Kidney glomerular epithelial cell (primary cell): Measurements from ENCODE around the gene PLEKHM2.

ENCODE experiments used
- DNase-seq: peaks from one replicate; lab custom pipeline; 2025; lab: John Stamatoyannopoulos, UW

Gene PLEKHM2

DNA sequence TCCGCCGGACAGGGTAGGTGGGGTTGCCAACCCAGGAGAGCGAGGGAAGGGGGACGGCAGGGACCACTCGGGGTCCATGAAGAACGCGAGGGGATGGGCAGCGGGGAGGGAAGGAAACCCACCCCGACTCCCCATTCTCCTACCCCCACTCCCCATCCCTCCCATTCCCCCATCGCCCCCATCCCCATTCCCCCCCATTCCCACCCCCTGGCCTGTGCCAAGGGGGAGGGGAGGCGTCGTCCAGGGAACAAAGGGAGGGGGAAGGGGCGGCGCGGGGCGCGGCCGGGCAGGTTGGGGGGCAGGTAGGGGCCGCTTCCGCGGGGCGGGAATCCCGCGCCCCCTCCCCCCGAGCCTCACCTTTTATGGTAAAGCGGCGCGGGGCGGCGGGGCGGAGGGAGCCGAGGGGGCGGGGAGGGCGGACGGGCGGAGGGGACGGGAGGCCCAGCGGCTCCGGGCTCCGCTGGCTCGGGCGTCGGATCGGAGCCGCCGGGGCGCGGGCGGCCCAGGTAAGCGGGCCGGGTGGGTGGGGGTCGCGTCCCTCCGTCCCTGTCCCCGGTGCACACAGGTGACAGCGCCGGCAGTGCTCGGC, 74.3 kb downstream of the PLEKHM2 start, which contains the start of gene FBLIM1:
TSS of gene FBLIM1 (plus strand) at position 453 of the 589 bp plus-strand sequence. CDS start 6,189 bp downstream, outside the sequence.
- DNase-seq = no peak

DNA sequence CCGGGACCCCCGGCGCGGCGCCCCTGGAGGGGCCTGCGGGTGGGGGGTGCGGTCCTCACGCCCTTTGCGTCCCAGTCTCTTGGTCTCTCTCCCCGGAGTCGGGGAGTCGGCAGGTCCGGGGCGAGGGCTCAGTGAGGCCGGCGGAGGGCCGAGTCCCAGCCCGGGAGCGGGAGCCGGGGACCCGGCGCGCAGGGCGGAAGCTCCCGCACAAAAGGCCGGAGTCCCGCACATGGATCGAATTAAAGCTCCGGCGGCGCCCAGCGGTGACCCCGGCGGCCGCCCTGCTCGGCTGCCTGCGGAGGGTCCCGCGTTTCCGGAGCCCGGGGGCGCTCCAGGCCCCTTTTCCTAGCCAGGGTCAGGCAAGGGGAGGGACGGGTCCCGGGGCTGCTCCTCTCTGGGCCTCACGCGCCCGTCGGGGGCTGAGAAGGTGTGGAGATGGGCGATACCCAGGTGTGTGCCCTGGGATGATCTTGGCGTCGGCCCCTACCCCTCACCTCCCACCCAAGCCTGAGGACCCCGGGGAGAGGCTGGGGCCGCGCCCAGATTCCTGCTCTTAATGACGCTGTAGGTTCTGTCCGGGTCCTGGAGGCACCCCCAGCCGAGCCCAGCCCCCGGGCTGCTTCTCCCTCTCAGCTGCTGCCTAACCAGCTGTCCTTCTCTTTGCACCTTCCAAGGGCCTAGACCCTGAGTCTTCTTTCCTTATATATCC, 75.0 kb downstream of the PLEKHM2 start:
- no peak for DNase-seq

DNA sequence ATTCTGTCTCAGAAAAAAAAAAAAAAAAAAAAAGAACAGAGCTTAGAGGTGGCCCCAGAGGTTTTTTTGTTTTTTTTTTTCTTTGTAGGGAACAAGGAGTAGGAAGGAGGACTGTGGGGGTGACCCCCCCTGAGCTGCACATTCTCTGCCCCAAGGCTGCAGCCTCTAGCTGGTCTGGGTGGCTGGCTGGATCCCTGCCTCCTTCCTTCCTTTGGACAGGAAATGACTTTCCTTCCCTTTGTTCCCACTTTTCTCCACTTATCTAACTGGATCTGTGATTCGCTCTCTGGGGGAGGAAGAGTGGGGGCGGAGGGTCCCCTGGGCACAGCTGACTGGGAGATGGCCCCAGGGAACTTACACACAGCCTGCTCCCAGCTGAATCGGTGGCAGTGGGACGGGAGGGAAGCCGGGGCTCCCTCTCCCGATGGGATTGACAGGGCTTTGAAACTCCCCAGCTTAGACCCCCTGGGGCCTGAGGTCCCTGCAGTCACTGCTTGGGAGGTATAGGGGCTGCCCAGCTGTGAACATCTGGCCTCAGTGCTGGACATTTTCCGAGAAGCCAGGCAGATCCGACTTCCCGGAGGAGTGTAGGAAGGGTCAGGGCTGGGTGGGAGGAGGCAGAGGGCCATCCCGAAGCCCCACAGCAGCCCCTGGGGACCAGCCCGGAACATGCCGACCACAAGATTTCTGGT, 76.5 kb downstream of the PLEKHM2 start:
- DNase-seq = peak; percentile 38

DNA sequence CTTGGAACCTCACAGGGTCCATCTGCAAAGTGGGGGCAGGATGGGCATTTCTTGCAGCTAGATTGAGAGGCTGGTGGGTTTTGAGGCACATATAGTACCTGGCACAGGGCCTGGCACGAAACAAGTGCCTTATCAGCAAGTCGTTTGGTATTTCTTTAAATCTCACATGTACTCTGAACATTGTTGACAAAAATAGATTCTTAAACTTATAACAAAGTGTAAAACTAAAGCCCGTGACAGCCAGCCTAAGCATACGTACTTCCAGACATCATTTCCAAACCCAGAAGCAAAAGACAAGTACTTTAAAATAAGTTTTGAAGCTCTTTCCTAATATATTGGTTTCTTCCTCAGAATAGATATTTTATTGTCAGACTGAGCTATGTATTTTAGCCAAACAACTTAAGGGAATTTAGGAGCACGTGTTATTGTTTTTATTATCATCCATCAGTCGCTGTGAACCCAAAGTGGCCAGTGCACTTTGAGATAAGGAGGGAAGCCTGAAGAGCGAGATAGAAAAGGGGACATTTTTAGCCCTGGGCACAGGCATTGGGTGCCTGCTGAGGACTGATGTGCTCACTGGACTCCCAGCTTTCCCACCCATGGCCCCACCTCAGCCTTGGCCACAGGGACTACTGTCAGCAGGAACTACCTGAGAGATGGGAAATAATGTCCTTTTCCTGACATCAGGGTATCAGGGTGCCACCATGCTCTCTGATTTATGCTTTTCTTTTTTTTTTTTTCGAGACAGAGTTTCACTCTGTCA, 77.4 kb downstream of the PLEKHM2 start:
- no peak for DNase-seq

DNA sequence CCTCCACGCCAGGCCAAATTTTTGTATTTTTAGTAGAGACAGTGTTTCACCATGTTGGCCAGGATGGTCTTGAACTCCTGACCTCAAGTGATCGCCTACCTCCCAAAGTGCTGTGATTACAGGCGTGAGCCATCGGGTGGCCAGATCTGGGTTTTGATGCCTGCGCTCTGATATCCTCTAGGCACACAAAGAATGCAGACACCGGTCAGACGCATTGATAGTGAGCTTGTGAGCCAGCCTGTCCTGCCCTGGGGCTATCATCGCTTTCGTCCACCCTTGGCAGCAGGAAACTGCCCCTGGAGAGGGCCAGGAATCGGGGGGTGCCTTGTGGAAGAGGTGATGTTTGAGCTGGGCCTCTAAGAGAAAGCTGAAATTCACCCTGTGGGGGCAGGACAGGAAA, 78.4 kb downstream of the PLEKHM2 start:
- DNase-seq = no peak

DNA sequence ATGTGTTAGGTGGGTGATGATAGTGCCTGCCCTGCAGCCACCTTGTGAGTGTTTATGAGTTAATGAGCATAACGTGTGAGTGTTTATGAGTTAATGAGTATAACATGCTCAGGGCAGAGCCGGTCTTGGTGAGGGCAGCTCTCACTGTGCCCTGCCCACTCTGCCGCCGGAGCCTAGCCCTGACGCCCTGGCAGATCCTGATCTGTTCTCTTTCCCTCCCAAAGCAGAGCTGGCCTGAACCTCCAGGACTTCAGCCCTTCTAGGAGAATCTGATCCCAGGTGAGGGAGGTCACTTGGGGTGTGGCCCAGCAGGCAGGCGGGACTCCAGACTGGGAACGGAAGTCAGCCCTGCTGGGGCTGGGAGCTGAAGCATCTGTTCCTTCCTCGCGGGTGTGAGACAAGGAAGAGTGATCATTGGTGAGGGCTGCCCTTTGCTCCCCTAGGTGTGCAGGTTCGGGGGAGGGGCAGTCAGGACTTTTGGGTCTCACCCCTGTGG, 80.2 kb downstream of the PLEKHM2 start:
- no peak for DNase-seq

DNA sequence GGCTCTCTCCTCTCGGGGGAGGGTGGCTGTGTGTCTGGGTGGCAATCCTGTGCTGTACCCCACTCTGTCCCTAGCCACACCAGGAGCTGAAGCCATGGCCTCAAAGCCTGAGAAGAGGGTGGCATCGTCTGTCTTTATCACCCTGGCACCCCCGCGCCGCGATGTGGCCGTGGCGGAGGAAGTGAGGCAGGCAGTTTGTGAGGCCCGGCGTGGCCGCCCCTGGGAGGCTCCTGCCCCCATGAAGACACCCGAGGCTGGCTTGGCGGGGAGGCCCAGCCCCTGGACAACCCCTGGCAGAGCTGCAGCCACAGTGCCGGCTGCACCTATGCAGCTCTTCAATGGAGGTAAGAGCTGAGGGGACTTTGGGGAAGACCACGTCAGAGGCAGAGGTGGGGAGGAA, 80.8 kb downstream of the PLEKHM2 start:
- DNase-seq = no peak

DNA sequence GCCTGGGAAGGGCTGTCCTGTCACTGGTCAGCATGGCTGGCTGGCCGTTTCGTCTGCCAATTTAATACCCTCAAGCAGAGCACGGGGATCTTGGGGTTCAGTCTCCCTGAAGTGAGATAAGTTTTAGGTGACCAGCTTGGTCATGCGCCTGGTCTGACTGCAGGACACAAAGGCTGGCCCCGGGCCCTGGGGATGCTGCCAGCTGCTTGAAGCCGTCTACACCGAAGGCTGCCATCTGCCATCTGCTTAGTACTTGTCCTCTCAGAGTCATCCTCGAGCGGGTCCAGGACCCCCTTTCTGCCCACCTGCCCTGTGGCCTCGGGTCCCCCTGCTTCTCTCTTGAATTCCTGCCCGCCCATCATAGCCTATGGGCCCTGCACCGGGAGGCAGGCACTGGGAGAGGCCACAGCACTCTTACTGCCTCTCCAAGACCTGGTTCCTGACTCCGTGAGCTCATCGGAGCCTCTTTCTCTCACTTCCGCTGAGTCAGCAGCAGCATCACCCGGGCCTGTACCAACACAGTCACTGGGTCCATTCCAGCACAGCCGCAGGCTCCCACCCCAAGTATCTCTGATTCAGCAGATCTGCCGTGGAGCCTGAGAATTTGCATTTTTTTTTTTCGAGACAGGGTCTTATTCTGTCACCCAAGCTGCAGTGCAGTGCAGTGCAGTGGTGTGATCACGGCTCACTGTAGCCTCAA, 81.5 kb downstream of the PLEKHM2 start:
- DNase-seq = no peak

DNA sequence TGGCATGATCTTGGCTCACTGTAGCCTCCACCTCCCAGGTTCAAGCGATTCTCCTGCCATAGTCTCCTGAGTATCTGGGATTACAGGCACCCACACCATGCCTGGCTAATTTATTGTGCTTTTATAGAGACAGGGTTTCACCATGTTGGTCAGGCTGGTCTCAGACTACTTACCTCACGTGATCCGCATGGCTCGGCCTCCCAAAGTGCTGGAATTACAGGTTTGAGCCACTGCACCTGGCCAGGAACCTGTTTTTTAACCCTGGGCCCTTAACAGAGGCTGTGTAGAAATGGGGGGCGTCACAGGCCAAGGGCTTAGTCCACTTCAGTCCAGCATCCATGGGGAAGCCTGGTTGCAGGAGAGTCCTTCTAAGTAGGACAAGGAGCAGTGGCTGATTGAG, 83.8 kb downstream of the PLEKHM2 start:
- no peak for DNase-seq

DNA sequence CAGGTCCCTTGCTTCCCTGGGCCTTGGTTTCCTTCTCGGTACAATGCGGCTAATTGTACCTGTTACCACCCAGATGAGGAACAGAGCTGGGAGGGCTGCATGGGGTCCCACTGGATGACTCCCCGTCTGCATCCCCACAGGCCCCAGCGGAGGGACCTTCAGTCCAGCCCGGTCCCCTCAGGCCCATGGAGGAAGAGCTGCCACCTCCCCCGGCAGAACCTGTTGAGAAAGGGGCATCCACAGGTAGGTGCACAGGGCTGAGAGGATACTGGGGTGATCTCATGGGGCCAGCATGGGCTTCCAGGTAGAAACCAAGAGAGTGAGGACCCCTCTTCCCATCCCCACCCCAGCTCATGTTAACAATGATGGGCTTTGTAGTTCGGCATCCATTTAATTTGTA, 84.3 kb downstream of the PLEKHM2 start:
- no peak for DNase-seq

DNA sequence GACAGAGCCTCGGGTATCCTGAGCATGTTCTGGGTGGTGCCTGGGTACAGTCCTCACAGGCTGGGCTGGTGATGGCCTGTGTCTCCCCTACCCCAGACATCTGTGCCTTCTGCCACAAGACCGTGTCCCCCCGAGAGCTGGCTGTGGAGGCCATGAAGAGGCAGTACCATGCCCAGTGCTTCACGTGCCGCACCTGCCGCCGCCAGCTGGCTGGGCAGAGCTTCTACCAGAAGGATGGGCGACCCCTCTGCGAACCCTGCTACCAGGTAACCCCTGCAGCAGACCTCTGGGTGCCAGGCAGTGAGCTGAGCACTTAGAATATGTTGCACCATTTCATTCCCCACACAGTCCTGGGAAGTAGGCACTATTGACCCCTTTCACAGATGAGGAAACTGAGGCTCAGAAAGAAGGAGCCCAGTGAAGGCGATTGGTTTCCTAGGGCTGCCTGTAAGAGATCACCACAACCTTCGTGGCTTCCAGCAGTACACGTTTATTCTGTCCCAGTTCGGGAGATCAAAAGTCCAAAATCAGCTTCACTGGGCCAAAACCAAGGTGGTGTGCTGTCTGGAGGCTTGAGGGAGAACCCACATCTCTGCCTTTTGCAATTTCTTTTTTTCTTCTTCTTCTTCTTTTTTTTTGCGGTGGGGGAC, 86.3 kb downstream of the PLEKHM2 start:
- DNase-seq = no peak

DNA sequence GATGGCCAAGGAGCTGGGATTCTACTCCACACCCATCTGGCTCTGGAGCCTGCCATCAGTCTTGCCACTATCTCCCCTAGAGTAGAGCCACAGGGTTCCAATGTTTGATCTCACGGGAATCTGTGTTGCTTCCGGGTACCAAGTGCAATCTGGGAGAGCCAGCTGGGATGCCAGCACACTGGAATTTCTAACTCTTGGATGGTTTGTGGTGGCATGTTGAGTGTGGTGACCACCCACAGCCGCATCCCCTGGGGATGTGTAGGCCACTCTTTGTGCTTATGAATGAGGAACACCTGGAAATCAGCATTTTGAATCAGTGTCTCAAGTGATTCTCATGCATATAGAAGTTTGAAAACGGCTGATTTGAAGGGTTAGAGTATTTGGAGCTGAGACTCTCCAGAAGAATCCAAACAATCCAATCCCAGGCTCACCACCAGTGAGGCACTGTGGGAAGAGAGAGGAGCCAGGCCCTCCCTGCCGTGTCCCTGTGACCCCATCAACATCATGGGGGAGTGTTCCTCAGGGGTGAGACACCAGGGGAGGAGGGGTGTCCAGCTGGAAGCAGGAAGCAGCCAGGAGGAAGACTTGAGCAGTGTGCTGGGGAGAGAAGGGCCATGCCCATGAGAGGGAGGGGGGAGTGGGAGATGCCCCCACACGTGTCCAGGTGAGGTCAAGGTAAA, 87.9 kb downstream of the PLEKHM2 start:
- DNase-seq = no peak

DNA sequence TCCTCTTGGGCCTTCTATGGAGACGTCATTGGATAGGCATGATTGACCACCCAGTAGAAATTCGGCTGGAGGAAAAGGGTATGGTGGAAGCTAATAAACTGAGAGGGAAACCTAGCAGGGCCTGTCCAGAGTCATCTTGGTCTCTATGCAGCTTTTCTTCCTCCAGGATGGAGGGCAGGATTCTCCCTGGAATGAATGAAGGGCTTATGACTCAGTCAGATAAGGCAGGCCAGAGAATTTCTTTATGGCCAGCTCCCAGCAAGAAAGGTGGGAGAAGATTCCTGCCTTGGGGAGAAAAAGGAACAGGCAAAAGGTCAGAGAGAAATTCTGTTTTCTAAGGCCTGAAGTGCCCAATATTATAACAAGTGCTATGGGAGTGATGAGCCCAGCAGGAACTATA, 91.6 kb downstream of the PLEKHM2 start:
- no peak for DNase-seq

DNA sequence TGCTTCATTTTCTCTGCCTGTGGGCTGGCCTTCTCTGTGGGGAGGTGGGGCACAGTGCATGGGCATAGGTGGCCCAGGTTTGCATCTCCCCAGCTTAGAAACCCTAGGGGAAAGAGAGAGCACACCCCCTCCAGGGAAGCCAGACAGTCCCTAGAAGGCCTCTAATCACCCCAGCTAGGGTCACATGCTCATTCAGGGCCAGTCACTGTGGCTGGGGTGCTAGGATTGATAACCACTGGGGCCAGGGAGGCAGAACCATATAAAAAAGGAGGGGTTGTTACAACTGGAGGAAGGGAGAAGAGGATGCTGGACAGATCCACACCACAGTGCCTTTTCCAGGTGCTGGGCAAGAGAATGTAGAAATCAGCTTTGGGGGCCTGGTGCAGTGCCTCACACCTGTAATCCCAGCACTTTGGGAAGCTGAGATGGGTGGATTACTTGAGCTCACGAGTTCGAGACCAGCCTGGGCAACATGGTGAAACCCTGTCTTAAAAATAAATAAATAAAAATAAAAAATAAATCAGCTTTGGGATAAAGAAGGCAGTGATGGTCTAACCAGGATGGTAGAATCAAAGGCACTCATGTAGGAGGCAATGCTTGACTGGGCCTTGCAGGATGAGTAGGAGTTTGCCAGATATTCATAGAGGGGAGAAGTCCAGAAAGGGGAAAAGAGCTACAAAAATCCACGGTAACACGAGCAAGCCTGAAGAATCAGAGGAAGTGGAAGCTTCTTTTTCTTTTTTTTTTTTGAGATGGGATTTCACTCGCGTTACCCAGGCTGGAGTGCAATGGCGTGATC, 94.0 kb downstream of the PLEKHM2 start:
- DNase-seq = no peak
